Epithelial cell of esophagus (primary cell): ENCODE results near the gene ENDOD1.

Experiments
- DNase-seq: peaks from one replicate; pipeline ENCODE4 v3.0.0; 2010; ENCODE audit warnings: low read depth
- H3K4me3 ChIP-seq: 2 replicates; pipeline ENCODE4 v1.5.1; 2011; ENCODE audit warnings: mild to moderate bottlenecking, low read length, control low read depth
- TF ChIP-seq, protein P1 (sequence below): IDR thresholded peaks from 2 replicates; pipeline ENCODE4 v1.5.1; 2011; ENCODE audit warnings: low read depth, mild to moderate bottlenecking, low read length, control low read depth, inconsistent platforms; ENCODE audit not compliant: insufficient read depth; ENCODE audit errors: missing control alignments

Gene ENDOD1

DNA sequence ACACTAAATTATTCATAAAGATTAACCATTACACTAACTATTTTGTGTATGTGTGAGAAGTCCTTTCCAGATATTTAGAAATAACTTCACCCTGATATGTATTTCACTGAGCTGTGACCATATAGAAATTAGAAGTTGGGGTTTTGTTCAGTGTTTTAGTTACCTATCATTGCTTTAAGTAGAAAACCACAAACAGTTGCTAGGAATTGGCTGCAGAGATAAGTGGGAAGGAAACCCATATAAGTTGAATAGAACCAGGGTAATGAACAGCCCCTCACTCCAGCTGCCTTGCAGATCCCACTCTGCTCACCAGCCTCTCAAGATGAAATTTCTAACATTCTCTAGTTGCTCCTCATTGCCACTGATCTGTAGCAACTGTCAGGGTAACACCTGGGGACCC lies 12.7 kb upstream of the ENDOD1 start:
- no peak for DNase-seq
- TF ChIP-seq, protein P1, sequence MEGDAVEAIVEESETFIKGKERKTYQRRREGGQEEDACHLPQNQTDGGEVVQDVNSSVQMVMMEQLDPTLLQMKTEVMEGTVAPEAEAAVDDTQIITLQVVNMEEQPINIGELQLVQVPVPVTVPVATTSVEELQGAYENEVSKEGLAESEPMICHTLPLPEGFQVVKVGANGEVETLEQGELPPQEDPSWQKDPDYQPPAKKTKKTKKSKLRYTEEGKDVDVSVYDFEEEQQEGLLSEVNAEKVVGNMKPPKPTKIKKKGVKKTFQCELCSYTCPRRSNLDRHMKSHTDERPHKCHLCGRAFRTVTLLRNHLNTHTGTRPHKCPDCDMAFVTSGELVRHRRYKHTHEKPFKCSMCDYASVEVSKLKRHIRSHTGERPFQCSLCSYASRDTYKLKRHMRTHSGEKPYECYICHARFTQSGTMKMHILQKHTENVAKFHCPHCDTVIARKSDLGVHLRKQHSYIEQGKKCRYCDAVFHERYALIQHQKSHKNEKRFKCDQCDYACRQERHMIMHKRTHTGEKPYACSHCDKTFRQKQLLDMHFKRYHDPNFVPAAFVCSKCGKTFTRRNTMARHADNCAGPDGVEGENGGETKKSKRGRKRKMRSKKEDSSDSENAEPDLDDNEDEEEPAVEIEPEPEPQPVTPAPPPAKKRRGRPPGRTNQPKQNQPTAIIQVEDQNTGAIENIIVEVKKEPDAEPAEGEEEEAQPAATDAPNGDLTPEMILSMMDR = no peak
- H3K4me3 ChIP-seq = no peak overlapping the region

DNA sequence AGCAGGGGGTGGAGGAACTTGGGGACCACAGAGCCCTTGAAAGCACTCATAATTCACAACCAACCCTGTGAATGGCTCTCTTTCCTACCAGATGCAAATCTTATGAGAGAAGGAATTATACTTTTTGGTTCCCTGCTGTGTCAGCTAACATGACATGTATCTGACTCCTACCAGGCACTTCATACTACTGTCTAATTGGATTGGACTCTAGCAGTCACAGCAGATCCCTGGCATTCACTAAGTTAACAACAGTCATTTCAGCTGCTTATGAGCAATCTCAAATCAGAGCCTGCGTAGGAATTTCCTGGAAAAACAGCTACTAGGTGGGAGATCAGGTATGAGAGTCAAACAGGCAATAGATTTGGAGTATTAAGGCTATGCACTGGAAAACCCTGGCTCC lies 11.1 kb upstream of the ENDOD1 start:
- TF ChIP-seq, protein P1 = no peak
- peak; percentile 50 for DNase-seq
- no peak overlapping the region for H3K4me3 ChIP-seq

DNA sequence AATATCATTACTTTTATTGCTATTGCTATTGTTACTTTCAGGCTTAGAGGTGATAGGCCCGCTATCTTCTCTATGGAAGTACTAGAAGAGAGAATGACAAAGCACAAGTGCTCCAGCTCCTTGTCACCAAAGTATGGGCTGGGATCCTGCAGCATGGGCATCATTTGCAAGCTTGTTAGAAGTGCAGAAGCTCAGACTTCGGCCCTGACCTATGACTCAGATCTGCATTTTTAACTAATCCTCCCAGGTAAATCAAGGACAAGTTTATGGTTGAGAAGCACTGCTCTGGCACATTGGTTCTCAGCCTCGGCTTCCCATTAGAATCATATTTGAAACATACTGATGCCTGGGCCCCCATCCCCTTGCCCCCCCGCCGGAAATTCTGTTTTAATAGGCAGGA lies 8.6 kb upstream of the ENDOD1 start:
- no peak overlapping the region for H3K4me3 ChIP-seq
- no peak for DNase-seq
- TF ChIP-seq, protein P1 = no peak

DNA sequence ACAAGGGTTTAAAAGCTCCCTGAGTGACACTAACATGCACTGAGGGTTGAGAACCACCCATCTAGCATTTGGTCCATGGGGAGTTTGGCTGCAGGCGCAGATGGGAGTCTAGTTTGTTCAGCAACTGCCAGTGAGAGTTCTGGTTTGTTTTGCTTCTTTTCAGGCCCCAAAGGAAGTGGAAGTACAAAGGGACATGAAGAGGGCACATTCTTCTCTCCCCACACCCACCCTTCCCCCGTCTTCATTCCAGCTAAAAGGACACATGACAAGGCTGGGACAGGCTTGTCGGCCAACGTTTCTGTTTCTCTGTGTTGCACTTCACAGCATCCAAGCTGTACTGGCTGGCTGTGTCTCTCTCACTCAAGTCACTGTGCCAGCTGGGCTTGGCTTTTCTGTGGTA lies 8.2 kb upstream of the ENDOD1 start:
- no peak overlapping the region for H3K4me3 ChIP-seq
- TF ChIP-seq, protein P1 = no peak
- no peak for DNase-seq

DNA sequence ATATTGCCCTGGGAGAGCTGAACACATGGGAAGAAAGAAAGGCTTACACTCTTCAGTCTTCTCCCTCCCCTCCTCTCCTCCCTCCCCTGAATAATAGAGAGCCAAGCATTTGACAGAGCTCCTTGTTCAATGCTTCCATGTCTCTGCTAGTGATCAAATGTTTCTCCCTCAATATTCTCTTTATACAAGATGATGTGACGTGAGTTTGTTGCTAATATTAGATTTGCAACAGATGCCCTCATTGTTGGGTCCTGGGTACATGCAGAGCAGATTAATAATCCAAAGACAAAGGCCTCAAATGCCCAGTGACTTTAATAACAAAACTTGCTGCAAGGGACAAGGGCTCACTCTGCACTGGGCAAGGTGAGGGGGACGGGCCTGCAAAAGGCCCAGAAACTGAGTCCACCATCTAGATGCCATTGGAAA lies 7.1 kb upstream of the ENDOD1 start:
- TF ChIP-seq, protein P1 = no peak

DNA sequence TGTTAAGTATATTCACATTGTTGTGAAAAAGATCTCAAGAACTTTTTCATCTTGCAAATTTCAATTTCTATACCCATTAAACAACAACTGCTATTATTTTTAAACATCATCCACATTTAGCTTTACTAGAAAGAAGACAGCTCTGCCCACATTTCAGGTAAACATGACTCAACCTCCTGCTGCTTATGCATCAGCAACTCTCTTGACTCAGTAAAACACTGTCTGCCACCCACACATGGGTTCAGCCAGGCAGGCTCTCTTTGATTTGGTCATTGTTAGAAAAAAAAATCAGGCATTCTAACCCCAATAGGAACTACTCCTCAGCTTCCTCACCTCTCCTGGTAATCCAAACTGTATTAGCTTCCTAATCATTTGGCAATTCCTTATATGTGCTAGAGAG lies 5.1 kb upstream of the ENDOD1 start:
- DNase-seq = peak; percentile 92
- H3K4me3 ChIP-seq = no peak overlapping the region
- TF ChIP-seq, protein P1 = no peak

More for the DNA sequence above, 7.1 kb upstream of the ENDOD1 start:
- no peak overlapping the region for H3K4me3 ChIP-seq
- no peak for DNase-seq

DNA sequence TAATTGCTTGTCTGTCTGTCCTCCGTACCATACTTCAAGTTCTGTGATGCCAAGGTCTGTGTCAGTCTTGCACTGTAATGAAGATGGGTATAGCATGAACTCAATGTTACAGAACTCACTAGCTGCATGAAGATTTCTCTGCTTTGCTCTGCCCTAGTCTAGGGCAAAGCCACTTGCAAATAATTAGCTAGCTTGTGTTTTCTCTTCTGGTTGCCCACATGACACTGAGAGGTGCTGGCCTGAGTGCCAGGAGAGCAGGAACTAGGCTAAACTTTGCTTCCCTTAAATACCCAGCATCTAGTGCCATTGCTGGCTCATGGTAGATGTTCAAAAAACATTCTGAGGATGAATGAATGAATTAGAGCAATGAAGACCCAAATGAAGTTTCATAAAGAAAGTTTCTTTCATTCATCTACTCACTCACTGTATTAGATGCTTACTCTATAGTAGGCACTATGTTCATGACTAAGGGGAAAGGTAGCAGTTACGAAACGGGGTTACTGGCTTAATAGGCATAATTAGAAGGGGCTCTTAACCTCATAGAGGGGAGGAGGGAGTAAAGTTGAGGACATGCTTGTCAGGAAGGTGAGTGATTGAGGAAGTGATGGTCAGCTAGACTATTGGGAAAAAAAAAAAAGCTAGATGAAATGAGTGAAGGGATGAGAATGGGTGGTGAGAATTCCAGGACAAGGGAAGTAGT lies 4.4 kb upstream of the ENDOD1 start:
- no peak overlapping the region for H3K4me3 ChIP-seq
- TF ChIP-seq, protein P1 = no peak
- DNase-seq = no peak
